ENCODE measurements around the gene CACNA1F.

Gene CACNA1F

GRCh38 chrX:49205443-49205842 is 27.7 kb downstream of the CACNA1F start:
- H3K27ac ChIP-seq = no peak overlapping the region
- TF ChIP-seq ZFX (IDR thresholded peaks at IDR 0.05) (no peak), CTCF (conservative IDR thresholded peaks at IDR 0.05) (no peak)

- no peak overlapping the region for H3K27ac ChIP-seq
- TF ChIP-seq ZFX (IDR thresholded peaks at IDR 0.05) = no peak
- TF ChIP-seq CTCF (conservative IDR thresholded peaks at IDR 0.05) = no peak
Measured at GRCh38 chrX:49204709-49205108, 28.4 kb downstream of the CACNA1F start.

- TF ChIP-seq CTCF (conservative IDR thresholded peaks at IDR 0.05) = no peak
- TF ChIP-seq ZFX (IDR thresholded peaks at IDR 0.05) = no peak
- no peak overlapping the region for H3K27ac ChIP-seq
Measured at GRCh38 chrX:49204017-49204416, 29.1 kb downstream of the CACNA1F start.

GRCh38 chrX:49203536-49203935 is 29.6 kb downstream of the CACNA1F start:
- no peak overlapping the region for H3K27ac ChIP-seq
- TF ChIP-seq ZFX (IDR thresholded peaks at IDR 0.05) = no peak
- TF ChIP-seq CTCF (conservative IDR thresholded peaks at IDR 0.05) = no peak

GRCh38 chrX:49202022-49202421 is 31.1 kb downstream of the CACNA1F start:
- H3K27ac ChIP-seq = no peak overlapping the region
- no peak for TF ChIP-seq CTCF (conservative IDR thresholded peaks at IDR 0.05)
- TF ChIP-seq ZFX (IDR thresholded peaks at IDR 0.05) = no peak

GRCh38 chrX:49199906-49200771 is 33.0 kb downstream of the CACNA1F start, which contains the start of gene SYP:
TSS of gene SYP (minus strand) at chrX:49200193. CDS start at chrX:49200186, 7 bp downstream.
- TF ChIP-seq CTCF (conservative IDR thresholded peaks at IDR 0.05) = no peak
- TF ChIP-seq ZFX (IDR thresholded peaks at IDR 0.05) = no peak

GRCh38 chrX:49199315-49199595 is 33.9 kb downstream of the CACNA1F start:
- TF ChIP-seq ZFX (IDR thresholded peaks at IDR 0.05) = no peak
- no peak for TF ChIP-seq CTCF (conservative IDR thresholded peaks at IDR 0.05)
- no peak overlapping the region for H3K27ac ChIP-seq

More at GRCh38 chrX:49199906-49200771, 33.0 kb downstream of the CACNA1F start, which contains the start of gene SYP:
- peak within 1 kb of the TSS; percentile 39 for H3K27ac ChIP-seq
